ENCODE measurements around the gene OR8D4. TPM values are rescaled to one million over a fixed set of nuclear protein-coding genes. Genes with fewer than 3 reads are reported as not detected.
"Not testable (repeated sequence)": the region's sequence is repeated elsewhere in the genome, so short reads cannot be mapped to it uniquely, and the experiment has no call there.

Gene OR8D4
- total RNA-seq: not detected
- not detected for polyA plus RNA-seq

DNA sequence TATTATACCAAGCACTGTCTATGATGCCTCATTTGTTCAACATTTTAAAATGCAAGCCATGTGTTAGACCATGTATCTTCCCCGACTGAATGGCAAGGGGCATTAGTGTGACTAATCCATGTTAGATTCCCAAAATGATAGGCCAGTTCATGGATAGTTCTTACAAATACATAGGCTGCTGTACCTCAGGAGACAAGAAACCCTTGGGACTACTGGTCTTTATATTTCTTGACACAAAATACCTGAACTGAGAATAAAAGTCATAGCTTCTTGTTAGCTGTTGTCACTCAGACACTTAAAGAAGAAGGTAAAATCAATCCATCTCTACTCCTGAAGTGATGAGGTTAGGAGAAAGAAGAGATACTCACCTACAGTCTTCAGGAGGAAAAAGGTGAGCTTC, at the start of gene OR8D4:
Gene OR8D4 (plus strand): TSS at position 301 of the 400 bp plus-strand sequence. CDS start 4,265 bp downstream, outside the sequence.
- no peak for ATAC-seq (ENCODE audit: low read depth in 2 of 2)
- H3K9me3 Mint-ChIP-seq: no peaks in the 10 kb centered on the region
- H3K9me3 ChIP-seq (ENCODE audit: control insufficient read depth in 2 of 2, low read length in 2 of 2): no peaks in the 10 kb centered on the region
- H3K4me3 ChIP-seq (ENCODE audit: low read depth, low read length): no peak within 1 kb of the TSS
- no peaks in the 10 kb centered on the region for H3K4me1 Mint-ChIP-seq
- H3K27ac Mint-ChIP-seq: no peak within 1 kb of the TSS
- no peaks in the 10 kb centered on the region for H3K4me1 ChIP-seq (ENCODE audit: control insufficient read depth, insufficient read depth, low read length, poor library complexity, severe bottlenecking)
- H3K27me3 ChIP-seq (ENCODE audit: control insufficient read depth, insufficient read depth, low read length): no peaks in the 10 kb centered on the region
- H3K27me3 Mint-ChIP-seq: no peaks in the 10 kb centered on the region
- no peak within 1 kb of the TSS for H3K4me3 Mint-ChIP-seq
- no peaks in the 10 kb centered on the region for H3K36me3 ChIP-seq (ENCODE audit: control insufficient read depth, insufficient read depth, low read length)
- no peak for DNase-seq
- H3K27ac ChIP-seq (ENCODE audit: insufficient read depth, low read length, poor library complexity, severe bottlenecking): no peak within 1 kb of the TSS
- no peaks in the 10 kb centered on the region for H3K36me3 Mint-ChIP-seq

DNA sequence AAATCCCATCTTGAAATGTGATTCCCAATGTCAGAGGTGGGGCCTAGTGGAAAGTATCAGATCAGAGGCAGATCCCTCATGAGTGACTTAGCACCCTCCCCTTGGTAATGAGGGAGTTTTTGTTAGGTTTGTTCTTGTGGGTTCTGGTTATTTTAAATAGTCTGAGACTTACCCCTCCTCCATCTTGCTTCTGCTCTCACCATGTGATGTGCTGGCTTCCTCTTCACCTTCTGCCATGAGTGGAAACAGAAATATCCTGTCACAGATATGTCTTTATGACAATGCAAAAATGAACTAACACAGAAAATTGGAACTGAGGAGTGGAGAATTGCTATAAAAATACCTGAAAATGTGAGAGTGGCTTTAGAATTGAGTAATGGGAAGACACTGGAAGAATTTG, 49.6 kb upstream of the OR8D4 start:
- H3K9me3 ChIP-seq (ENCODE audit: control insufficient read depth in 2 of 2, low read length in 2 of 2): no peaks in the 10 kb centered on the region
- H3K4me3 Mint-ChIP-seq: no peak overlapping the region
- peaks cover 0 to 4% (median 0%) of the 10 kb centered on the region in 4 donors for H3K4me1 Mint-ChIP-seq
- DNase-seq (no peak), ATAC-seq (ENCODE audit: low read depth in 2 of 2) (no peak)
- no peaks in the 10 kb centered on the region for H3K36me3 Mint-ChIP-seq
- no peak overlapping the region for H3K27ac ChIP-seq (ENCODE audit: insufficient read depth, low read length, poor library complexity, severe bottlenecking)
- peaks cover 0 to 10% (median 2%) of the 10 kb centered on the region in 7 donors for H3K9me3 Mint-ChIP-seq
- H3K27me3 ChIP-seq (ENCODE audit: control insufficient read depth, insufficient read depth, low read length): no peaks in the 10 kb centered on the region
- no peaks in the 10 kb centered on the region for H3K36me3 ChIP-seq (ENCODE audit: control insufficient read depth, insufficient read depth, low read length)
- no peak overlapping the region for H3K27ac Mint-ChIP-seq
- no peaks in the 10 kb centered on the region for H3K4me1 ChIP-seq (ENCODE audit: control insufficient read depth, insufficient read depth, low read length, poor library complexity, severe bottlenecking)
- no peak overlapping the region for H3K4me3 ChIP-seq (ENCODE audit: low read depth, low read length)
- no peaks in the 10 kb centered on the region for H3K27me3 Mint-ChIP-seq

DNA sequence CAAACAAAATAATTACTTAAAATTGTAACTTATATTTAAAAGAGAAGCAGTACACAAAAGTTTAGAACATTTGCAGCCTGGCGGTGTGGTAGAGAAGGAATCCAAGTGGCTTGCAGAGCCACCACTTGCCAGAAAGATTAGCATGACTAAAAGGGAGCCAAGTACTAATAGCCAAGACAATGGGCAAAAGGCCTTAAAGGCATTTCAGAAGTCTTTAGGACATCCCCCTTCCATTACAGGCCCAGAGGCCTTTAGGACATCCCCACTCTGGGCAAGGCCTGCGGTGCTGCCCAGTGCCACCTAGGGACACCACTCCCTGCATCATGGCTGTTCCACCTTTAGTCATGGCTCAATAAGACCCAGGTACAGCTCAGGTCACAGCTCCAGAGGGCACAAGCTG, 48.9 kb upstream of the OR8D4 start:
- H3K4me3 ChIP-seq (ENCODE audit: low read depth, low read length): no peak overlapping the region
- H3K27me3 ChIP-seq (ENCODE audit: control insufficient read depth, insufficient read depth, low read length): no peaks in the 10 kb centered on the region
- no peaks in the 10 kb centered on the region for H3K9me3 ChIP-seq (ENCODE audit: control insufficient read depth in 2 of 2, low read length in 2 of 2)
- H3K27me3 Mint-ChIP-seq: no peaks in the 10 kb centered on the region
- H3K4me3 Mint-ChIP-seq: no peak overlapping the region
- H3K9me3 Mint-ChIP-seq: peaks cover 0 to 17% (median 2%) of the 10 kb centered on the region in 7 donors
- H3K4me1 Mint-ChIP-seq: peaks cover 0 to 4% (median 0%) of the 10 kb centered on the region in 4 donors
- H3K36me3 ChIP-seq (ENCODE audit: control insufficient read depth, insufficient read depth, low read length): no peaks in the 10 kb centered on the region
- H3K27ac ChIP-seq (ENCODE audit: insufficient read depth, low read length, poor library complexity, severe bottlenecking): no peak overlapping the region
- H3K4me1 ChIP-seq (ENCODE audit: control insufficient read depth, insufficient read depth, low read length, poor library complexity, severe bottlenecking): no peaks in the 10 kb centered on the region
- DNase-seq (no peak), ATAC-seq (ENCODE audit: low read depth in 2 of 2) (no peak)
- no peaks in the 10 kb centered on the region for H3K36me3 Mint-ChIP-seq
- H3K27ac Mint-ChIP-seq: no peak overlapping the region

DNA sequence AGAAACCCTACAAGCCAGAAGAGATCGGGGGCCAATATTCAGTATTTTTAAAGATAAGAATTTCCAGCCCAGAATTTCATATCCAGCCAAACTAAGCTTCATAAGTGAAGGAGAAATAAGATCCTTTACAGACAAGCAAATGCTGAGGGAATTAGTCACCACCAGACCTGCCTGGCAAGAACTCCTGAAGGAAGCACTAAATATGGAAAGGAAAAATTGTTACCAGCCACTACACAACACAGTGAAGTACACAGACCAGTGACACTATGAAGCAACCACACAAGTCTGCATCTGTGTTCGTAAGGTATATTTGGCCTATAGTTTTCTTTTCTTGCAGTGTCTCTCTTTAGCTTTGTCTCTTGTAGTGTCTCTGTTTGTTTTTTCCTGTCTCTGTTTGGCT, 45.5 kb upstream of the OR8D4 start:
- no peaks in the 10 kb centered on the region for H3K36me3 Mint-ChIP-seq
- no peaks in the 10 kb centered on the region for H3K27me3 Mint-ChIP-seq
- no peak overlapping the region for H3K4me3 Mint-ChIP-seq
- H3K9me3 Mint-ChIP-seq: peaks cover 0 to 11% (median 2%) of the 10 kb centered on the region in 7 donors
- Histone ChIP-seq H3K27me3 (ENCODE audit: control insufficient read depth, insufficient read depth, low read length) (no peaks in the 10 kb centered on the region), H3K4me3 (ENCODE audit: low read depth, low read length) (no peak overlapping the region), H3K4me1 (ENCODE audit: control insufficient read depth, insufficient read depth, low read length, poor library complexity, severe bottlenecking) (no peaks in the 10 kb centered on the region), H3K36me3 (ENCODE audit: control insufficient read depth, insufficient read depth, low read length) (no peaks in the 10 kb centered on the region), H3K27ac (ENCODE audit: insufficient read depth, low read length, poor library complexity, severe bottlenecking) (no peak overlapping the region), H3K9me3 (ENCODE audit: control insufficient read depth in 2 of 2, low read length in 2 of 2) (no peaks in the 10 kb centered on the region)
- H3K4me1 Mint-ChIP-seq: peaks cover 0 to 4% (median 0%) of the 10 kb centered on the region in 4 donors
- DNase-seq (no peak), ATAC-seq (ENCODE audit: low read depth in 2 of 2) (no peak)
- no peak overlapping the region for H3K27ac Mint-ChIP-seq

DNA sequence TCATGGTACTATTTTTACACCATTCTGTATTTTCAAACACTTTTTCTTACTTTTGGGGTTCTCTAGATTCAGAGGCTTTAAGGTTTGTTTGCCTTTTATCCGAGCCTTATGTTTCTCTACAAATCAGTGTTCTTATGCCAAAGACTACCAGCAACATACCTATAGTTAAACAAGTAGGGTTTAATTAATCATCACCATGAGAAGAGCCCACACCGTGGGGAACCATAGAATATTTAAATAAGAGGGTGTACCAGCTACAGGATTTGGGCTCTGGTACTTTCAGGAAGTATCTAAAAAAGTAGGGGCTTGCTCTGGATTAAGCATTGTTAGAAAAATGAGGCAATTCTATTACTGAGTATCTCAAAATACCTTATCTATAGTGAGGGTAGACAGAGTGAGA, 42.2 kb upstream of the OR8D4 start:
- Histone ChIP-seq H3K4me1 (ENCODE audit: control insufficient read depth, insufficient read depth, low read length, poor library complexity, severe bottlenecking) (no peaks in the 10 kb centered on the region), H3K9me3 (ENCODE audit: control insufficient read depth in 2 of 2, low read length in 2 of 2) (no peaks in the 10 kb centered on the region), H3K4me3 (ENCODE audit: low read depth, low read length) (no peak overlapping the region), H3K27me3 (ENCODE audit: control insufficient read depth, insufficient read depth, low read length) (no peaks in the 10 kb centered on the region), H3K27ac (ENCODE audit: insufficient read depth, low read length, poor library complexity, severe bottlenecking) (no peak overlapping the region), H3K36me3 (ENCODE audit: control insufficient read depth, insufficient read depth, low read length) (no peaks in the 10 kb centered on the region)
- ATAC-seq (ENCODE audit: low read depth in 2 of 2) (no peak), DNase-seq (no peak)
- no peaks in the 10 kb centered on the region for H3K36me3 Mint-ChIP-seq
- H3K9me3 Mint-ChIP-seq: peaks cover 0 to 13% (median 2%) of the 10 kb centered on the region in 7 donors
- H3K4me1 Mint-ChIP-seq: peaks cover 0 to 4% (median 0%) of the 10 kb centered on the region in 4 donors
- no peak overlapping the region for H3K4me3 Mint-ChIP-seq
- no peak overlapping the region for H3K27ac Mint-ChIP-seq
- H3K27me3 Mint-ChIP-seq: no peaks in the 10 kb centered on the region

DNA sequence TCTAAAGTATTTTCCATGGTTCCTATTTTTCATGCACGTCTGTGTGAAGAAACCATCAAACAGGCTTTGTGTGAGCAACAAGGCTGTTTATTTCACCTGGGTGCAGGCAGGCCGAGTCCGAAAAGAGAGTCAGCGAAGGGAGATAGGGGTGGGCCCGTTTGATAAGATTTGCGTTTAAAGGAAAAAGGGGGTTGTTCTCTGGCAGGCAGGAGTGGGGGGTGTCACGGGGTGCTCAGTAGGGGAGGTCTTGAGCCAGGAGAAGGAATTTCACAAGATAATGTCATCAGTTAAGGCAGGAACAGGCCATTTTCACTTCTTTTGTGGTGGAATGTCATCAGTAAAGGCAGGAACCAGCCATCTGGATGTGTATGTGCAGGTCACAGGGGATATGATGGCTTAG, 36.7 kb upstream of the OR8D4 start:
- not testable (repeated sequence) for DNase-seq; H3K27me3 ChIP-seq (ENCODE audit: control insufficient read depth, insufficient read depth, low read length)

DNA sequence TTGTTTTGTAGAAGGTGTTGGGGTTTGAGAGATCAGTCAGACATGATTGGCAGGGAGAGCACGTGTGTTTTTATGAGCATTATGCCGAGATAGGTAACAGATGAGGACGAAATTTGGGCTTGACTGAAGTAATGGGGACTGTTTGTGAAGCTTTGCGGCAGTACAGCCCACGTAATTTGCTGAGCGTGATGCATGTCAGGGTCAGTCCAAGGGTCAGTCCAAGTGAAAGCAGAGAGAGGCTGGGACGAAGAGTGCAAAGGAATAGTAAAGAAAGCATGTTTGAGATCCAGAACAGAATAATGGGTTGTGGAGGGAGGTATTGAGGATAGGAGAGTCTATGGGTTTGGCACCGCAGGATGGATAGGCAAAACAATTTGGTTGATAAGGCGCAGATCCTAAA, 34.2 kb upstream of the OR8D4 start:
- not testable (repeated sequence) for H3K27me3 ChIP-seq (ENCODE audit: control insufficient read depth, insufficient read depth, low read length); H3K9me3 Mint-ChIP-seq; ATAC-seq (ENCODE audit: low read depth in 2 of 2); H3K4me1 ChIP-seq (ENCODE audit: control insufficient read depth, insufficient read depth, low read length, poor library complexity, severe bottlenecking); H3K4me3 Mint-ChIP-seq; H3K27ac Mint-ChIP-seq; H3K9me3 ChIP-seq (ENCODE audit: control insufficient read depth in 2 of 2, low read length in 2 of 2); DNase-seq; H3K4me1 Mint-ChIP-seq; H3K27me3 Mint-ChIP-seq; H3K36me3 Mint-ChIP-seq; H3K36me3 ChIP-seq (ENCODE audit: control insufficient read depth, insufficient read depth, low read length); H3K27ac ChIP-seq (ENCODE audit: insufficient read depth, low read length, poor library complexity, severe bottlenecking); H3K4me3 ChIP-seq (ENCODE audit: low read depth, low read length)

More for the DNA sequence above, 36.7 kb upstream of the OR8D4 start:
- H3K36me3 Mint-ChIP-seq; H3K9me3 Mint-ChIP-seq; H3K9me3 ChIP-seq (ENCODE audit: control insufficient read depth in 2 of 2, low read length in 2 of 2); H3K27ac Mint-ChIP-seq; H3K27me3 Mint-ChIP-seq; H3K4me3 ChIP-seq (ENCODE audit: low read depth, low read length); H3K4me1 ChIP-seq (ENCODE audit: control insufficient read depth, insufficient read depth, low read length, poor library complexity, severe bottlenecking); H3K4me1 Mint-ChIP-seq; H3K27ac ChIP-seq (ENCODE audit: insufficient read depth, low read length, poor library complexity, severe bottlenecking); H3K4me3 Mint-ChIP-seq; ATAC-seq (ENCODE audit: low read depth in 2 of 2); H3K36me3 ChIP-seq (ENCODE audit: control insufficient read depth, insufficient read depth, low read length): not testable (repeated sequence)

DNA sequence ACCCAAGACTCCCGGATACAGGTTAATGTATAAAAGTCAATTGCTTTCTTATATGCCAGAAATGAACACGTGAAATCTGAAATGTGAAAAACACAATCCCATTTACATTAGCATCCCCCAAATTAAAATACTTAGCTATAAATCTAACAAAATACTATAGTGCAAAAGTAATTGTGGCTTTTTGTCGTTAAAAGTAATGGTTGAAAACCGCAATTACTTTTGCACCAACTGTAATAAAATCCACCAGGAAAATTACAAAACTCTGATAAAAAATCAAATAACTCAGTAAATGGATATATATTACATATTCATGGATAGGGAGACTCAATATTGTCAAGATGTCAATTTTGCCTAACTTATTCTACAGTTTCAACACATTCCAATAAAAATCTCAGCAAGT, 21.1 kb upstream of the OR8D4 start:
- H3K27me3 ChIP-seq (ENCODE audit: control insufficient read depth, insufficient read depth, low read length): no peaks in the 10 kb centered on the region
- ATAC-seq (ENCODE audit: low read depth in 2 of 2): no peak
- H3K27ac ChIP-seq (ENCODE audit: insufficient read depth, low read length, poor library complexity, severe bottlenecking): no peak overlapping the region
- no peaks in the 10 kb centered on the region for H3K36me3 ChIP-seq (ENCODE audit: control insufficient read depth, insufficient read depth, low read length)
- Mint-ChIP-seq H3K27me3 (no peaks in the 10 kb centered on the region), H3K9me3 (peaks cover 0 to 7% (median 1%) of the 10 kb centered on the region in 7 donors), H3K36me3 (no peaks in the 10 kb centered on the region), H3K27ac (no peak overlapping the region), H3K4me1 (no peaks in the 10 kb centered on the region), H3K4me3 (no peak overlapping the region)
- DNase-seq: no peak
- H3K4me3 ChIP-seq (ENCODE audit: low read depth, low read length): no peak overlapping the region
- no peaks in the 10 kb centered on the region for H3K4me1 ChIP-seq (ENCODE audit: control insufficient read depth, insufficient read depth, low read length, poor library complexity, severe bottlenecking)
- no peaks in the 10 kb centered on the region for H3K9me3 ChIP-seq (ENCODE audit: control insufficient read depth in 2 of 2, low read length in 2 of 2)
